Stimulated activated CD8-positive, alpha-beta memory T cell treated with anti-CD3 and anti-CD28 coated beads, Interleukin-7, amount 100 ng/mL, for 24 hours (primary cell): ENCODE data around the gene ACADS.

Source experiments
- DNase-seq: peaks from one replicate; pipeline ENCODE4 v3.0.0-alpha.2; 2020; ENCODE audit warnings: low read depth

Gene ACADS

DNA sequence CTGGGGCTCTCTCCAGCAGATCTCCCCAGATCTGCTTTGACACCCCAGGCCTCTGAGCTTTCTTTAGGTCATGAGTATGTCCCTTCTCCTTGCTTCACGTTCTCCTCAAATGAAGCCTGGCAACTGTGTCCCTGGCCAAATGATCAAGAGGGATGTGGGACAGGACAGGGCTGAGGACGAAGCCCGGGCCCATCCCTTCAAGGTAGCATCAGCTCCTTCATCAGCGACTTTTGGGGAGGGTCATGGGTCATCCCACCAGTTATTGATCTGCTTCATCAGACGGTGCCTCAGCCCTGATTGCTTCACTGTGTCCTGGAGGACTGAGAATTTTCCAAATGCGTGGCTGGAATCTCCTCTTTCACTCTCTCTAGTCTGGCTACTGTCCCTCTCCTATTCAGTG, 32.3 kb downstream of the ACADS start:
- DNase-seq: no peak

- DNase-seq: no peak
Observed at GRCh38 chr12:120758798-120759590, 33.4 kb downstream of the ACADS start.

- no peak for DNase-seq
Observed at GRCh38 chr12:120759591-120760348, 34.1 kb downstream of the ACADS start.

DNA sequence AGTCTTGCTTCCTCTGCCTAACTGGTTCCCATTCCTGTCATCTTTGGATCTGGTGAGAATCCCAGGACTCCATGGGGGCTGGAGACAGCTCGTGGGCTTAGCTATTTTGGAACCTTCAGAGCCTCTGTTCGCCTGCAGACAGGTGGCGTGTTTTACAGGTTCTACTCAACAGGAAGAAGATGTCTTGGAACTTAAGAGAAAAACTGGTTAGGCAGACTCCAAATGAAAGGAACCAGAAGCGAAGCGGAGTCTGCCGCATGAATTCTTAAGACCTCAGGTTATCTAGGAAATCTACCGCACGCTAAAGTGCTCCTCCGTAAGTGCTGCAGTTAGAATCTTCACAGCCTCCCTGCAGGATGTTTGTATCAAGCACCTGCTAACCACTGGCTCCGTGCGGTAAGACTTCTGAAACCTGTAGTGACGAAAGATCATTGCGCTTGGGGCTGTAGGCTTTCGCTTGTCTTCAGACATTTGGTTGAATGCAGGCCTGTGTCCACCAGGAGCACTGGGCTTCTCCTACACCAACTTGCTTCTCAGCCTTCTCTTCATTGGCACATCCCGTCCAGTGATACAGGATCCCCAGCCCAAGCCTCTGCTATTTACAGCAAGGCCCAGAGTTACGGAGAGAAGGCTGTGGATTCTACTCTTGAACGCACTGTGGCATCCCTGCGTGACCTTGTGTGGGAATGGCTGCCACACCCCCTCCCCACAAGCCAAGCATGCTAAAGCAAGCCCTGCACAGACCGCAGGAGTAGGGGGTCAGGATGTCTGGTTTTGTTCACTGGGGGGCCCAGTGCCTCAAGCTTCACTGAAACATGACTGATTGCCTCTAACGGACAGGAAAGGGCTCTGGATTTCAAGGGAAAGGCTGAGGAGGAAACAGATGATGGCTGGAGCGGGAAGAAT, 35.0 kb downstream of the ACADS start:
- DNase-seq: no peak

DNA sequence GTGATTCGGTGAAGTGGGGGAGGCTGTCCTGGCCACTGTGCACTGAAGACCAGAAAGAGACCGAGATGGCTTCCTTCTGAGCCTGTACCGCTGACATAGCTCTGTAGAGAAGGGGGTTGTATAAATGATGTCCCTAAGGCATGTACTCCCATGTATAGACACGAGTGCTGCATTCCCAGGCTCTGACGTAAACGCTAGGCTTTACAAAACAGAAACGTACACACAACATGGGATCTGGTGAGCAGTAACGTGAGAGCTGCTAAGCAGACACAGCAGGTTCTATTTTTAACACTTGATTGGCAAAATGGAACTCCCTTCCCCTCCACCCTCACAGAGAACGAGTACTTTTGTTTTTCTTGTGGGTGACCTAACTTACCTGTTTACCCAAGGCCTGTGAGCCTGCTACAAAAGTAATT, 35.9 kb downstream of the ACADS start:
- no peak for DNase-seq

- no peak for DNase-seq
Observed at GRCh38 chr12:120762086-120762485, 36.5 kb downstream of the ACADS start.

DNA sequence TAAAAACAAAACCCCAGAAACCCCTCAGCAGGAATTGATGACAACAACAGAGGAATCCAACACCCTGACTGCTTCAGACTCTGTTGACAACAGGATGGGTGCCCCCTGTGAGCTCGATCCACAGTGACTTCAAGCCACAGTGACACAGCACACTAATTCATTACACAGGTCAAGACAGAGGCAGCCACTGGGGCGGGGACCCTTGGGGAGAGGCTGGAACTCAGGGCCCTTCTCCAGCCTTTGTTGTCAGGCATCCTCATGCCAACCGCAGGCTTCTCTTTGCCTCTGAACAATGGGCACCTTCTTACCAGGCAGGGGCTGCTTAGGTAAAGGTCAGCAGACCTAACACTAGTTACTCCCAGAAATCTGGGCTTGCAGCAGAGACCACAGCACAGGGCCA, 37.6 kb downstream of the ACADS start:
- DNase-seq: no peak

- DNase-seq: no peak
Observed at GRCh38 chr12:120764816-120765215, 39.2 kb downstream of the ACADS start.

DNA sequence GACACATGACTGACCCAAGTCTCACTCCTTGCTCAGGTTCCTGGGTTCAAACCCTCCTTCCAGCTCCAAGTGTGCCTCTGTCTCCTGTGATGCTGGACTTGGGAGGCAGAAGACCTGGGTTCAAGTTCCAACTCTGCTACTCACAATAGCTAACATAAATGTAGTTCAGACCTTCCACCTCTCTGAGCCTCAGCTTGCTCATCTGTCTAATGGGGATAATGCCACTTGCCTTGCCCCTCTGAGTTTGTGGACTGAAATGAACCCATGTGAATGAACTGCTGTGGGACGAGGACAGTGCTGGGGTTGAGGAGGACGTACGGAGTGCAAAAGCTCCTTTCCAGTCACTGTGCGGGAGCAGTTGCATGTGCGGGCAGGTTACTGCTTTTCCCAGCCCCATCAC, 40.9 kb downstream of the ACADS start:
- no peak for DNase-seq

DNA sequence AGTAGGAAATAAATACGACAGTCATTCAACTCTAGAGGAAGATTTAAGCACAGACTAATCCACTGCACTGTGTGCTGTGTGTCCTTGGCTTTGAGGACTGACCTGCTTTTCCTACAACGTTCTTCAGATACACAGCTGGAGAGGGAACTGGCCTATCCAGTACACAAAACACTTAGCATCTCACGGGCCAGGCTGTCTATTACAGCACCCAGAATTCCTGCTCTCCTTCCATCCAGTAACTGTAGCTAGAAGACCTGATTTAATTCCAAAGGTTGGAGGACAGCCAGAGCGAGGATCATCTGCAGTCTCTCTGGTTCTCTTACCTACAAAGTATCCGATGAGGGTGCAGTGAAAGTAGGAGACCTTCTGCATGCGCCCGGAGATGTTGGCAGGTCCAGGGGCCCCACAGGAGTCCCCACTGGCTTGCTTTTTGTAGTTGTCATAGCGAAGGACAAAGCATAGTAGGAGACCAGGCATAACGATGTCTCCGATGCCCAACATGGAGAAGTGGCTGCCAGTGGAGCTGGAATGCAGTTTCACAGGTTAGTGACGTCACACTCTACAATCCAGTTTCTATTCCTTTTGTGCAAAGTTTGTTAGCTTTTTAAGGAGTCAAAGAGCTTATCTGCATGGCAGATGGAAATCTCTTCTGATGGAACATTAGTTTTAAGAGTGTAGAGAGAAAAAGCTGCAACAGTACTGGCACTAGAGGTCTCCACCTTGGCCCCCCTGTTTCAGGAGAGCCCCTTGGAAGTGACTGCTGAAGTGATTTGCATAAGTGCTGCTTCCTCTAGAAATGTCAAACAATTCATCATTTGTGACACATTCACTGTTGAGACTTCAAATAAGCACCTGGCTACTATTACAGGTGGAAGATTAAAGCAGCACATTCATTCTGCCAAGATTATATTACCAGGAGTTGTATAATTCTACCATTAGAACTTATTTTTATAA, 41.7 kb downstream of the ACADS start:
- no peak for DNase-seq

DNA sequence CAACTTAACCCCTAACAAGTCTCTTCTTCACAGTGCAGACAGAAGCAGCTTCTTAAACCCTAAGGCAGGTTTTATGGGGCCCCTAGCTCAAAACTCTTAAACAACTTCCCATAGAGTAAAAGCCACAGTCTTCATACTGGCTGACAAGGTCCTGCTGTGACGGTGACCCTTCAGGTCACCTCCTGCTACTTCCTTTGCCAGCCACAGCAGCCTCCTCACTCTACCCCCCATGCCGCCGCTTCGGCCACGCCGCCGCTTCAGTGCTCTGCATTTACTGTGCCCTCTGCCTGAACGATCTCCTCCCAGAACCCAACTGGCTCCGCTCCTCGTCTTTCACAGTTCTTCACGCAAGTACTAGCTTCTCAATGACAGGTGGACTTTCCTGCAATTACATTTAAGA, 45.5 kb downstream of the ACADS start:
- no peak for DNase-seq

- DNase-seq: no peak
Observed at GRCh38 chr12:120774169-120774916, 48.7 kb downstream of the ACADS start.

DNA sequence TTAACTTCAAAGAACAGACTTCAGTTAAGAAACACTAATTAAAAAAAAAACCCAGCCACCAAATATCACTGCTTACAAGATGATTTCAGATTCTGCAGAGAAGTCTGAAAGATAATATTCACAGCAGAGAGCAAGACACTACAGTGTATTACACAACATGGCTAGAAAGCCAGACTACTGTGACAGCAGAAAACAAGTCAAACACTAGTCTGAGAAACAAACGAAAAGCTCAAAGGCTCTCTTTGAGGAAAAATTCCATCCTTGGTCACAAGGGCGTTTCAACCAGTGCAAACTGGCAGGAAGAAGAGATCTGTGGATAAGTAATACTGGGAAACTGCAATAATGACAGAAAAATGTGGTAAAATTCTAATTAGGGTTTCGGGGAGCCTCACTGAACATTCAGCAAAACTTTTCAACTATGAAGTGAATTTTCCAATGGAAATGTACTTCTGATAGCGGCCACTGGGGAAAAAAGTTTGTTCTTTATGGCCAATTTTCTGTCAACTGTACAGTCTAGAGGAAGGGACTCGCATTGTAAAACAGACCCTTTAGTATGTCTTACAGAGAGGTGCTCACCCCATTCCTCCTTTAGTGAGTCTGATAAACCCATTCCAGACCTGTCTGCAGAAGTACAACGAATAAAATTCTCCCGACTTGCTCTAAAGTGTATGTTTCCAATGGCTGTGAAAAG, 50.4 kb downstream of the ACADS start:
- no peak for DNase-seq

- DNase-seq: no peak
Observed at GRCh38 chr12:120783197-120783596, 57.6 kb downstream of the ACADS start.

GRCh38 chr12:120784804-120785203, 59.2 kb downstream of the ACADS start:
- no peak for DNase-seq

- no peak for DNase-seq
Observed at GRCh38 chr12:120787889-120788288, 62.3 kb downstream of the ACADS start.
